HG03354 (cell line): ENCODE measurements around the gene PGBD1.

Experiments
- ATAC-seq: cut with Tn5 transposase; IDR thresholded peaks from one replicate; pipeline ENCODE4 v1.9.1; 2021; ENCODE audit warnings: mild to moderate bottlenecking; ENCODE audit not compliant: unreplicated experiment, poor library complexity, severe bottlenecking

Gene PGBD1

GRCh38 chr6:28334286-28335039, 53.1 kb downstream of the PGBD1 start:
- no peak for ATAC-seq

GRCh38 chr6:28335040-28335563, 53.7 kb downstream of the PGBD1 start:
- no peak for ATAC-seq

- peak; percentile 92 for ATAC-seq
Observed at GRCh38 chr6:28335564-28336283, 54.4 kb downstream of the PGBD1 start, which contains the start of gene ZSCAN31. ZSCAN31 (minus strand) TSS chr6:28336148; CDS start chr6:28329683, 6,465 bp downstream.

DNA sequence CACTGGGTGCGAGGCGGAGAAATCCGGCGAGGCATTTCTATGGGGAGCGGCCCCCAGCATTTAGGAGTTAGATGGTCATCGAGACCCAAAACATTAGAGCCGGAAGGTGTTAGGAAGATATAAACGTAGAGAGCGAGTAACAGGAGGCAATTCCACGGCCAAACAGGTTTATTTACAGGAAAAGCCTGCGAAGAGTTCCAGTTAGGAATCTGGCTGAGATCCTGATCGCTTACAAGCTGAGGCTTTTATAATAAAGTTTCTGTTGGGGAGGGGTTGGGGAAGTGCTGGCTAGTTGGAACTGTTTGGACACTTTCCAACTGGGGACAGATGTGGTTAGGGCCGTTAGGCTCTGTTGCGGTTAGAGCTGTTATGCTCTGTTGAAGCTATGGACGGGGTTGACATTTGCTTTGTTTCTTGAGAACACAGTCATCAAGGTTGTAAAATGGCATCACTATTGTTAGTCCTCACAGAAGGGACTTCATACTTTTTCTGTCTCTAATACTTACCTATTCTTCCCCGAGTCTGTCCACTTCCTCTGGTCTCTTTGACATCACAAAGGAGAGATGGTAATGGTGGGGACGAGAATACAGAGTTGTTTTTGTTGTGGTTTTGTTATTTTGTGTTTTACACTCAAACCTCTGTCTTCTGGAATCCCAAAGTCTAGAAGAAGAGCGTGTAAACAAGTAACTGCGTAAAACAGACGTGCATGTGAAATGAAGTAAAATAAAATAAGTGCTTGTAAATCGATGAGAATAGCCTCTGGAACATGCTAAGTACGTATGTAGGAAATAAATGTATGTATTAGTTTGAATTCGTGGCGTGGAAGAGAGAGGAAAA, 55.1 kb downstream of the PGBD1 start:
- peak; percentile 13 for ATAC-seq

- no peak for ATAC-seq
Observed at GRCh38 chr6:28337121-28337520, 55.7 kb downstream of the PGBD1 start.

DNA sequence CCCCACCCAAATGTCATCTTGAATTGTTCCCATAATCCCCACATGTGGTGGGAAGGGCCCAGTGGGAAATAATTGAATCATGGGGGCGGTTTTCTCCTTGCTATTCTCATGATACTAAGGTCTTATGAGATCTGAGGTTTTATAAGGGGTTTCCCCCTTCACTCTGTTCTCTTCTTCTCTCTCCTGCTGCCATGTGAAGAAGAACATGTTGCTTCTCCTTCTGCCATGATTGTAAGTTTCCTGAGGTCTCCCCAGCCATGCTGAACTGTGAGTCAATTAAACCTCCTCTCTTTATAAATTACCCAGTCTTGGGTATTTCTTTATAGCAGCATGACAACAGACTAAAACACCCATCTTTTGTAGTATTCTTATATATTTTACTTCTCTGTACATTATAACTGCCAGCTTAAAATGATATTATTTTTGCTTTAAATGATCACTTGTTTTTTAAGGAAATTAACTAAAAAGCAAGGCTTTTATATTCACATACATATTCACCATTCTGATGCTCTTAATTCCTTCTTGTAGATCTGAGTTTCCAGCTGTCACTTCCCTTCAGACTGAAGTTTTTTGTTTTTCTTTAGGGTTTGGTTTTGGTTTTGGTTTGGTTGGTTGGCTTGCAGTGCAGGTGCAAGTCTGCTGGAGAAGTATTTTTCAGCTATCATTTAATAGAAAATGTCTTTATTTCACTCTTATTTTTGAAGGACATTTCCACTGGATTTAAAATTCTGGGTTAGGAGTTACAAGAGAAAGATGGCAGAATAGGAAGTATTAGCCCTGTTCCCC, 59.1 kb downstream of the PGBD1 start:
- no peak for ATAC-seq

- ATAC-seq = no peak
Observed at GRCh38 chr6:28343898-28344677, 62.7 kb downstream of the PGBD1 start.

GRCh38 chr6:28345201-28345600, 63.8 kb downstream of the PGBD1 start:
- ATAC-seq = no peak

DNA sequence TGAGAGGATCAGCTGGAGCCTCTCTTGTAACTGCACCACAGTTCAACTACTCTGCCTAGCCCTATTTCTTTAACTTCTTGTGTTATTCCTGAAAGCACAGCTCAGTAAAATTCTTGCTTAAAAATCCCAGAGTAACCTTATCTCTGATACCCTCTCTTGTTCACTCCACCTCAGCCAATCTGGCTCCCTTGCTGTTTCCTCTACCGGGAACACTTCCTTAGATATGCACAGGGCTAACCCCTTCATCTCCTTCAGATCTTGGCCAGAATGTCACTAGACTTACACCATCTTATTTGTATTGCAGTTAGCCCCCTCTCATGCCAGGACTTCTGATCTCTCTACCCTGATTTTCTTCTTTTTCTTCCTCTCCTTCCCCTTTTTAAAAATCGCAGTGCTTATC, 65.7 kb downstream of the PGBD1 start:
- ATAC-seq = no peak

DNA sequence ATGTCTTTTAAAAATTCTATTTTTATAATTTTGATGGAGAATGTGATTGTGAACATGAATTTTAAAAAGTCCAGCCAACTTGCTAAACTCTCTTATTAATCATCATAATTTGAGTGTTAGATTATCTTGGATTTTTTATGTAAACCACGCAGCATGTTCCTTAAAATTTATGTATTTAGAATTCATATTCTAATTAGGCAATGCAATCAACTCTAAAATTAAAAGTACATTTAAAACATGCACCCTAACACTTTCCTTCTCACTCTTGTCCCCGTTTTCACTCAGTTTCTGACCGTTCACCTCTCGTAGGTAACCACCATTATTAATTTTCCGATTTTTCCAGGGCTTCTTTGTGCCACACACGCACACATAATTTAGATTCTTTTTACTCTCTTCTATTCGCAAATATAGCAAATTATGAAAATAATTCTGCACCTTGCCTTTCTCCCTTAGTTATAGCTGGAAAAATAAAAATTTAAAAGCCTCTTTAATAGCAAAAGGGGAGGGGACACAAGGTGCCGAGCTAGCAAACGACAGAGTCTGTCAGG, 68.0 kb downstream of the PGBD1 start:
- ATAC-seq = no peak

GRCh38 chr6:28349892-28350737, 68.7 kb downstream of the PGBD1 start, which contains the start of gene ZKSCAN3:
ZKSCAN3 (plus strand) TSS chr6:28349947; CDS start chr6:28359587, 9,640 bp downstream.
- ATAC-seq = peak; percentile 99

GRCh38 chr6:28351087-28351486, 69.7 kb downstream of the PGBD1 start:
- no peak for ATAC-seq

- ATAC-seq = no peak
Observed at GRCh38 chr6:28351493-28351925, 70.1 kb downstream of the PGBD1 start.
